A549 (cell line): ENCODE results near the gene XPO4.

ENCODE experiments used
- CEBPB ChIP-seq, 2 experiments: fragments of >200 bp in 1 of 2; sonication (Bioruptor Twin) in 1 of 2; formaldehyde crosslinking in 1 of 2; IDR thresholded peaks; 2 replicates each; pipeline ENCODE4 v1.6.1; 2012 to 2016
- ESRRA ChIP-seq: fragments of 150-350 bp; IDR thresholded peaks from 2 replicates; pipeline ENCODE4 v1.6.1; 2014; ENCODE audit warnings: mild to moderate bottlenecking, low read length, borderline replicate concordance
- GATA3 ChIP-seq: IDR thresholded peaks from 2 replicates; pipeline ENCODE4 v1.6.1; 2012; ENCODE audit warnings: borderline replicate concordance
- HES2 ChIP-seq: fragments of >200 bp; sonication (Bioruptor Twin); formaldehyde crosslinking; IDR thresholded peaks from 2 replicates; pipeline ENCODE4 v1.6.1; 2016
- MAFK ChIP-seq: fragments of 450-650 bp; IDR thresholded peaks from 2 replicates; pipeline ENCODE4 v1.6.1; 2014; ENCODE audit not compliant: partially characterized antibody
- MAX ChIP-seq: IDR thresholded peaks from 2 replicates; pipeline ENCODE4 v1.6.1; 2012
- PBX3 ChIP-seq: IDR thresholded peaks from 2 replicates; pipeline ENCODE4 v1.6.1; 2012
- POLR2A ChIP-seq: IDR thresholded peaks from 2 replicates; pipeline ENCODE4 v1.6.1; 2012; ENCODE audit warnings: mild to moderate bottlenecking, low read length
- REST ChIP-seq: fragments of 200-600 bp; sonication (generic); IDR thresholded peaks from 2 replicates; pipeline ENCODE4 v1.6.1; 2016; ENCODE audit warnings: antibody characterized with exemption, mild to moderate bottlenecking, moderate library complexity
- SMC3 ChIP-seq: fragments of >200 bp; sonication (Bioruptor Twin); formaldehyde crosslinking; IDR thresholded peaks from 3 replicates; pipeline ENCODE4 v1.6.1; 2018; ENCODE audit warnings: inconsistent platforms
- ZNF302 ChIP-seq: fragments of 250-450 bp; sonication (Bioruptor Pico); IDR thresholded peaks from 2 replicates; pipeline ENCODE4 v1.9.0; 2021; ENCODE audit warnings: inconsistent platforms, mild to moderate bottlenecking, moderate library complexity
- TF ChIP-seq, protein P1 (sequence below): fragments of >200 bp; sonication (Bioruptor Twin); formaldehyde crosslinking; IDR thresholded peaks from 3 replicates; pipeline ENCODE4 v1.5.1; 2016
- TF ChIP-seq, protein P2 (sequence below): fragments of 150-350 bp; IDR thresholded peaks from 2 replicates; pipeline ENCODE4 v1.6.1; 2014; ENCODE audit warnings: low read depth, mild to moderate bottlenecking, low read length

DNA sequence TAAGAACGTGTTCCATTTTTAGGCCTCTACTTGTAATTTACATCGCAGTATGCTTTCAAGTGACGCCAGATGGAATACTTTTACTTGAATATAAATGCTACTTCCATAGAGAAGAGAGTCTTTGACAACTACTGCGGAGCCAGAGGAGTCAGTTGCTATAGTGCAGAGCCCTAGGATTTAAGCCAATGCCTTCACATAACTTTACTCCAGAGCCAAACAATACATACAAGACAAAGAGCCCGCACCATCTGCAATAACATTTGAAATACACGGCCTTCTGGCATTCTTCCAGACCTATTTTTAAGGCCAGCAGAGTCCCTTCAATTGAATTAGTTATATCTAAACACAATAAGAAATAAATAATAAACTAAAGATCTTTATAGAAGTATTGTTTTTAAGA is 59.4 kb downstream of the XPO4 start:
- TF ChIP-seq POLR2A (no peak), PBX3 (no peak), REST (no peak), ZNF302 (CRISPR knock-in tag) (no peak), MAX (no peak), SMC3 (no peak), CEBPB (IDR thresholded peaks at IDR 0.05) (no peak), ESRRA (no peak), MAFK (no peak), HES2 (no peak), GATA3 (no peak)
- TF ChIP-seq, protein P1, sequence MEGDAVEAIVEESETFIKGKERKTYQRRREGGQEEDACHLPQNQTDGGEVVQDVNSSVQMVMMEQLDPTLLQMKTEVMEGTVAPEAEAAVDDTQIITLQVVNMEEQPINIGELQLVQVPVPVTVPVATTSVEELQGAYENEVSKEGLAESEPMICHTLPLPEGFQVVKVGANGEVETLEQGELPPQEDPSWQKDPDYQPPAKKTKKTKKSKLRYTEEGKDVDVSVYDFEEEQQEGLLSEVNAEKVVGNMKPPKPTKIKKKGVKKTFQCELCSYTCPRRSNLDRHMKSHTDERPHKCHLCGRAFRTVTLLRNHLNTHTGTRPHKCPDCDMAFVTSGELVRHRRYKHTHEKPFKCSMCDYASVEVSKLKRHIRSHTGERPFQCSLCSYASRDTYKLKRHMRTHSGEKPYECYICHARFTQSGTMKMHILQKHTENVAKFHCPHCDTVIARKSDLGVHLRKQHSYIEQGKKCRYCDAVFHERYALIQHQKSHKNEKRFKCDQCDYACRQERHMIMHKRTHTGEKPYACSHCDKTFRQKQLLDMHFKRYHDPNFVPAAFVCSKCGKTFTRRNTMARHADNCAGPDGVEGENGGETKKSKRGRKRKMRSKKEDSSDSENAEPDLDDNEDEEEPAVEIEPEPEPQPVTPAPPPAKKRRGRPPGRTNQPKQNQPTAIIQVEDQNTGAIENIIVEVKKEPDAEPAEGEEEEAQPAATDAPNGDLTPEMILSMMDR, result no peak
- TF ChIP-seq, protein P2, sequence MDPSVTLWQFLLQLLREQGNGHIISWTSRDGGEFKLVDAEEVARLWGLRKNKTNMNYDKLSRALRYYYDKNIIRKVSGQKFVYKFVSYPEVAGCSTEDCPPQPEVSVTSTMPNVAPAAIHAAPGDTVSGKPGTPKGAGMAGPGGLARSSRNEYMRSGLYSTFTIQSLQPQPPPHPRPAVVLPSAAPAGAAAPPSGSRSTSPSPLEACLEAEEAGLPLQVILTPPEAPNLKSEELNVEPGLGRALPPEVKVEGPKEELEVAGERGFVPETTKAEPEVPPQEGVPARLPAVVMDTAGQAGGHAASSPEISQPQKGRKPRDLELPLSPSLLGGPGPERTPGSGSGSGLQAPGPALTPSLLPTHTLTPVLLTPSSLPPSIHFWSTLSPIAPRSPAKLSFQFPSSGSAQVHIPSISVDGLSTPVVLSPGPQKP, result no peak
